ENCODE data around the gene RIC8B. TPM values are rescaled to one million over a fixed set of nuclear protein-coding genes. Genes with fewer than 3 reads are reported as not detected.

The RIC8B gene
- total RNA-seq, 1 donor from 2014 or later, result 6.5 TPM

DNA sequence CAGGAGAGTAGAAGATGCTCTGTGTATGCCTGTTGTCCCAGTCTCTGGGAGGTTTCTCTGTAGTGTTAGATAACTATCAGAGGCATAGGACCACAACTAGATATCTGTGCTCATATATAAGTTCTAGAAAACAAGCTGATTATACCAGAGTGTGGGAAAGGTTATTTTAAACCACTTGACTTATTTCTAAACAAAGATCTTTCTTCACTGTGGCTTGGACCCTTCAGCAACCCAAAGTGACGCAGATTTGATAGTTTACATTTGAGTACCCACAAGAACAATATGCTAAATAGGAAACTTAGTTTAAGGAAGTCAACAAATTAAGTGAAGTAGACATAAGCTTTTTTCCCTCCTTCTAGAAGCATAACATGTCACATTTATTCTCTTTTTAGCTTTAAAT lies 41.3 kb downstream of the RIC8B start:
- no peak for DNase-seq (ENCODE audit: low read depth)
- no peak overlapping the region for H3K4me3 ChIP-seq (ENCODE audit: low read depth, low read length)
- TF ChIP-seq, protein P1, sequence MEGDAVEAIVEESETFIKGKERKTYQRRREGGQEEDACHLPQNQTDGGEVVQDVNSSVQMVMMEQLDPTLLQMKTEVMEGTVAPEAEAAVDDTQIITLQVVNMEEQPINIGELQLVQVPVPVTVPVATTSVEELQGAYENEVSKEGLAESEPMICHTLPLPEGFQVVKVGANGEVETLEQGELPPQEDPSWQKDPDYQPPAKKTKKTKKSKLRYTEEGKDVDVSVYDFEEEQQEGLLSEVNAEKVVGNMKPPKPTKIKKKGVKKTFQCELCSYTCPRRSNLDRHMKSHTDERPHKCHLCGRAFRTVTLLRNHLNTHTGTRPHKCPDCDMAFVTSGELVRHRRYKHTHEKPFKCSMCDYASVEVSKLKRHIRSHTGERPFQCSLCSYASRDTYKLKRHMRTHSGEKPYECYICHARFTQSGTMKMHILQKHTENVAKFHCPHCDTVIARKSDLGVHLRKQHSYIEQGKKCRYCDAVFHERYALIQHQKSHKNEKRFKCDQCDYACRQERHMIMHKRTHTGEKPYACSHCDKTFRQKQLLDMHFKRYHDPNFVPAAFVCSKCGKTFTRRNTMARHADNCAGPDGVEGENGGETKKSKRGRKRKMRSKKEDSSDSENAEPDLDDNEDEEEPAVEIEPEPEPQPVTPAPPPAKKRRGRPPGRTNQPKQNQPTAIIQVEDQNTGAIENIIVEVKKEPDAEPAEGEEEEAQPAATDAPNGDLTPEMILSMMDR (conservative IDR thresholded peaks at IDR 0.05; ENCODE audit: low read depth, low read length), result no peak

DNA sequence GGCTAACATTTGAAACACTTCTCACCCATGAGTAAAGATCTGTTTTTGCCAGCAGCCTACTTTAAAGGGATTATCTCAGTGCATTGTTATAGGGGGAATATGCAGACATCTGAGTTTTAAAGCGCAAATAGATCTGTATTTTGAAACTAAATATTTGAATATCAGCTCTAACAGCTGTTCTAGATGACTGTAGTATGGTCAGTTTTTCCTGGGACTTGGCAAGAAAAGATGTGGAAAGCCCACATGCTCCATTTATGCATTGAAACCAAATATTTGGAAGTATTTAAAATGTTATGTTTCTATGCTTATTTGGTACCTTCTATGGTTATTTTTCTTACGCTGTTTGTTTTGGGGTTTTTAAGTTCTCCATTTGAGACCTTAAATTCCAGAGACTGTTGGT lies 41.7 kb downstream of the RIC8B start:
- TF ChIP-seq, protein P1 (conservative IDR thresholded peaks at IDR 0.05; ENCODE audit: low read depth, low read length), result no peak
- no peak for DNase-seq (ENCODE audit: low read depth)
- H3K4me3 ChIP-seq (ENCODE audit: low read depth, low read length), result no peak overlapping the region

DNA sequence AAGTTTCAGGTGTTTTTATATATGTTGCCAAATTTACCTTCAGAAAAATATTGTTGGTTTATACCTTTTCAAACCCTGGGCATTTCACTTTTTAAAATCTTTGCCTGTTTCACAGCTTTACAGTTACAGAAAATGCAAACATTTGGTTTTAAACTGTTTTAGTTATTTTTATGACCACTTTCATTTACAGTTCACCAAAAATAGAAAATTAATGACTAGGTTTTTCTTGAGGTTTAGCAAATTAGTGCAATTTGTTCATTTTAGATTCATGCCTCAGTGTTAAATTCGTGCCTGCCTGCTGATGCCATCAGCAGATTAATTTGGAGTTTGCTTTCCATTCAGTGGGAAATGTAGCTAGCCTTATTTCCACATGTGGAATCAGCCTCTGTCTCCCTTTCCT lies 45.5 kb downstream of the RIC8B start:
- no peak overlapping the region for H3K4me3 ChIP-seq (ENCODE audit: low read depth, low read length)
- TF ChIP-seq, protein P1 (conservative IDR thresholded peaks at IDR 0.05; ENCODE audit: low read depth, low read length), result no peak
- DNase-seq (ENCODE audit: low read depth), result no peak

DNA sequence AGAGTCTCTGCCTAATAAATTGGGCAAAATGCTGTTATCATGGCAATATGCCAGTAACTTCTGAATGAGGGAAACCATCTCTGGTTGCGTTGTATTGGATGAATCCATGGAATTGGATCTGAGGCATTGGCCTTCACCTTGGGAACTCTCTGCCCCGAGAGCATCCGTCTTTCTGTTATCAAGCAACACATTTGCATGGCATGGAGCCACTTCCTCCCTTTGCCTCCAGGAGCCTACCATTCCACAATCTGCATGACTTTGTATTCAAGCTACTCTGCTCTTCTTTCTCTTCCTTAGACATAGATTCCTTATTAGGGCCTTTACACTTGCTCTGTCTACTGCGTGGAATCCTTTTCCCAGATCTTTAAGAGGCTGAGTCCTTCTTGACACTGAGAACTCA lies 57.2 kb downstream of the RIC8B start:
- DNase-seq (ENCODE audit: low read depth), result no peak
- TF ChIP-seq, protein P1 (conservative IDR thresholded peaks at IDR 0.05; ENCODE audit: low read depth, low read length), result no peak
- no peak overlapping the region for H3K4me3 ChIP-seq (ENCODE audit: low read depth, low read length)

DNA sequence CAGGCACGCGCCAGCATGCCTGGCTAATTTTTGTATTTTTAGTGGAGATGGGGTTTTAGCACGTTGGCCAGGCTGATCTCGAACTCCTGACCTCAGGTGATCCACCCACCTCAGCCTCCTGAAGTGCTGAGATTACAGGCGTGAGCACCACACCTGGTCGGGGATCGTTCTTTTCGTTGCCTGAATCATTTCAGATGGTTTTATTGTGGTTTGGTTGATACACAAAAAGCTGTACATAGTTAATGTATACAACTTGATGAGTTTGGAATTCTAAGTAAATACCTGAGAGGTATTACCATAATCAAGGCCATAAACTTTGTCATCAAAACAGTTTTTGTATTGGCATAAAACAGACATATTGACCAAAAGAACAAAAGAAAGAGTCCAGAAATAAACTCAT lies 63.3 kb downstream of the RIC8B start:
- TF ChIP-seq, protein P1 (conservative IDR thresholded peaks at IDR 0.05; ENCODE audit: low read depth, low read length), result no peak
- H3K4me3 ChIP-seq (ENCODE audit: low read depth, low read length), result no peak overlapping the region
- no peak for DNase-seq (ENCODE audit: low read depth)

DNA sequence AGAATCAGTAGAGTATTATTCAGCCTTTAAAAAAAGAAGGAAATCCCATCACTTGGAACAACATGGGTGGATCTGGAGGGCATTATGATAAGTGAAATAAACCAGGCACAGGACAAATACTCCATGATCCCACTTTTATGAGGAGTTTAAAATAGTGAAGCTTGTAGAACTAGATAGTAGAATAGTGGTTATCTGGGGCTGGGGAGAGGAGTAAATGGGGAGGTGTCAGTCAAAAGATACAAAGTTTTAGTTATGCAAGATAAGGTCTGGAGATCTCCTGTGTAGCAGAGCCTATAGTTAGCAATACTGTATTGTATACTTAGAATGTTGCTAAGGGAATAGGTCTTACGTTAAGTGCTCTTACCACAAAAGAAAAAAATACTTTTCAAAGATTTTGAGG lies 64.9 kb downstream of the RIC8B start:
- DNase-seq (ENCODE audit: low read depth), result no peak
- no peak overlapping the region for H3K4me3 ChIP-seq (ENCODE audit: low read depth, low read length)
- TF ChIP-seq, protein P1 (conservative IDR thresholded peaks at IDR 0.05; ENCODE audit: low read depth, low read length), result no peak

DNA sequence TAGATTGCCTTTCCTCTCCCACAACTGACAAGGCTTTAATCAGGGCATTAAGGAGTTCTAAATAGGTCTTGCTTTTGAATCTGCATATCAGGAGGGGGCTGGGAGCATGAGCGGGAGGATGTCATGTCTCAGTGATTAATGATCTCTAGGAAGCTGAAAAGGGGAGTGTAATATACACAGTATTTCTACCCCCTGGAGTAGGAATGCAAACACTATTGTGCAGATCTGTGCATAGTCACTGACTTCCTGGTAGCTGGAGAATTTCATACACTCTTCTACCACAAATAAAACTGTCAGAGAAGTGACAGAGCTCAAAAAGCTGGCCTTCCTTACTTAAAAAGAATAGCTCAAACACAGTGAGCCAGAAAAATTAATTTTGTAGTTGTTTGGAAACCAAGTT lies 65.8 kb downstream of the RIC8B start:
- TF ChIP-seq, protein P1 (conservative IDR thresholded peaks at IDR 0.05; ENCODE audit: low read depth, low read length), result no peak
- DNase-seq (ENCODE audit: low read depth), result peak; percentile 35
- H3K4me3 ChIP-seq (ENCODE audit: low read depth, low read length), result no peak overlapping the region

All from epithelial cell of proximal tubule (primary cell).